Measurements from ENCODE around the gene WDR72. TPM values are rescaled to one million over a fixed set of nuclear protein-coding genes. Genes with fewer than 3 reads are reported as not detected.

WDR72 gene
- under 1 TPM in 3 of 4 donors, not detected in 1; under 0.01 to 0.28 (median 0.16) TPM for total RNA-seq
- 1 to 10 TPM in 1 of 3 donors, under 1 TPM in 2; 0.04 to 3.6 (median 0.92) TPM for polyA plus RNA-seq

GRCh38 chr15:53759411-53759931 is at the start of gene WDR72:
Gene WDR72, minus strand, starts transcription at chr15:53759663. Its CDS starts 26,514 bp downstream, at chr15:53733149.
- peaks cover 8 to 30% (median 18%) of the 10 kb centered on the region in 3 donors for H3K27me3 ChIP-seq
- TF ChIP-seq POLR2AphosphoS5 (IDR thresholded peaks at IDR 0.05) (no peak), CTCF (IDR thresholded peaks at IDR 0.05) (no peak), EP300 (IDR thresholded peaks at IDR 0.05) (no peak), POLR2A (IDR thresholded peaks at IDR 0.05) (no peak)
- H3K36me3 ChIP-seq = no peaks in the 10 kb centered on the region
- DNase-seq = no peak
- 2 to 4% methylated on average over 45 of the region's 45 CpGs for WGBS, 2 donors
- H3K4me3 ChIP-seq = peak within 1 kb of the TSS in 3 of 4 donors; percentile 16 to 38 (median 35)
- intact Hi-C loops (cut with DNase I) = loop anchor here (10.0 kb wide), 1 partner anchor 65 kb away; no protein-coding TSS in a partner anchor
- no peaks in the 10 kb centered on the region for H3K9me3 ChIP-seq
- peaks cover 0 to 6% (median 3%) of the 10 kb centered on the region in 4 donors for H3K4me1 ChIP-seq
- no peak within 1 kb of the TSS for H3K27ac ChIP-seq

- H3K27me3 ChIP-seq = no peaks in the 10 kb centered on the region
- no peaks in the 10 kb centered on the region for H3K36me3 ChIP-seq
- TF ChIP-seq CTCF (IDR thresholded peaks at IDR 0.05) = peak in 3 of 4 experiments; percentile 36 to 69 (median 45)
- no peak for TF ChIP-seq POLR2AphosphoS5 (IDR thresholded peaks at IDR 0.05)
- 56 to 64% methylated on average over 5 of the region's 5 CpGs for WGBS, 2 donors
- H3K9me3 ChIP-seq = no peaks in the 10 kb centered on the region
- no peaks in the 10 kb centered on the region for H3K4me1 ChIP-seq
- H3K27ac ChIP-seq = no peak overlapping the region
- DNase-seq = no peak
- intact Hi-C loops (cut with DNase I) = no loop called here
- H3K4me3 ChIP-seq = no peak overlapping the region
Observed at GRCh38 chr15:53808058-53808706, 48.7 kb upstream of the WDR72 start.

GRCh38 chr15:53807501-53807900 is 48.0 kb upstream of the WDR72 start:
- no peak for TF ChIP-seq EP300 (IDR thresholded peaks at IDR 0.05)
- no peaks in the 10 kb centered on the region for H3K9me3 ChIP-seq
- H3K4me1 ChIP-seq = no peaks in the 10 kb centered on the region
- no peak for DNase-seq
- no peak overlapping the region for H3K27ac ChIP-seq
- H3K27me3 ChIP-seq = no peaks in the 10 kb centered on the region
- H3K36me3 ChIP-seq = no peaks in the 10 kb centered on the region
- H3K4me3 ChIP-seq = no peak overlapping the region
- 73% methylated on average over 1 of the region's 1 CpG for WGBS, 2 donors
- intact Hi-C loops (cut with DNase I) = no loop called here

GRCh38 chr15:53802672-53803071 is 43.2 kb upstream of the WDR72 start:
- H3K27ac ChIP-seq = no peak overlapping the region
- intact Hi-C loops (cut with DNase I) = no loop called here
- DNase-seq = no peak
- 40 to 63% methylated on average over 2 of the region's 2 CpGs for WGBS, 2 donors
- H3K9me3 ChIP-seq = no peaks in the 10 kb centered on the region
- no peaks in the 10 kb centered on the region for H3K27me3 ChIP-seq
- H3K4me1 ChIP-seq = no peaks in the 10 kb centered on the region
- no peak overlapping the region for H3K4me3 ChIP-seq
- no peak for TF ChIP-seq CTCF (IDR thresholded peaks at IDR 0.05)
- no peak for TF ChIP-seq POLR2AphosphoS5 (IDR thresholded peaks at IDR 0.05)
- TF ChIP-seq POLR2A (IDR thresholded peaks at IDR 0.05) = no peak
- TF ChIP-seq EP300 (IDR thresholded peaks at IDR 0.05) = no peak
- no peaks in the 10 kb centered on the region for H3K36me3 ChIP-seq

GRCh38 chr15:53791581-53791980 is 32.1 kb upstream of the WDR72 start:
- Histone ChIP-seq H3K36me3 (no peaks in the 10 kb centered on the region), H3K4me3 (no peak overlapping the region), H3K9me3 (no peaks in the 10 kb centered on the region), H3K27ac (no peak overlapping the region), H3K27me3 (no peaks in the 10 kb centered on the region), H3K4me1 (no peaks in the 10 kb centered on the region)
- intact Hi-C loops (cut with DNase I) = no loop called here
- TF ChIP-seq CTCF (IDR thresholded peaks at IDR 0.05) = no peak
- no peak for TF ChIP-seq EP300 (IDR thresholded peaks at IDR 0.05)
- no peak for TF ChIP-seq POLR2AphosphoS5 (IDR thresholded peaks at IDR 0.05)
- no peak for TF ChIP-seq POLR2A (IDR thresholded peaks at IDR 0.05)
- no peak for DNase-seq
- WGBS, 2 donors = 59 to 84% methylated on average over 9 of the region's 9 CpGs
